RWPE2 (cell line): Measurements from ENCODE around the gene TYMP.

Experiments
- ATAC-seq: fragments of 200-7000 bp; cut with Tn5 transposase; 3 replicates; pipeline ENCODE4 v1.9.1; 2021; ENCODE audit warnings: low read depth
- DNase-seq: peaks from one replicate; pipeline ENCODE4 v3.0.0-alpha.2; 2020; ENCODE audit warnings: low spot score
- H3K27ac ChIP-seq: fragments of 450-650 bp; 2 replicates; pipeline ENCODE4 v1.5.1; 2017; ENCODE audit warnings: mild to moderate bottlenecking; ENCODE audit not compliant: poor library complexity, severe bottlenecking
- H3K27me3 ChIP-seq: fragments of 250-450 bp; sonication (Bioruptor Pico); 2 replicates; pipeline ENCODE4 v1.5.1; 2021; ENCODE audit warnings: mild to moderate bottlenecking, moderate library complexity; ENCODE audit not compliant: insufficient read depth, poor library complexity, severe bottlenecking
- H3K36me3 ChIP-seq: fragments of 250-450 bp; sonication (Bioruptor Pico); 2 replicates; pipeline ENCODE4 v1.5.1; 2020; ENCODE audit warnings: low read depth, mild to moderate bottlenecking, moderate library complexity
- H3K4me1 ChIP-seq: fragments of 250-450 bp; sonication (Bioruptor Pico); 2 replicates; pipeline ENCODE4 v1.5.1; 2021; ENCODE audit warnings: mild to moderate bottlenecking, moderate library complexity; ENCODE audit not compliant: insufficient read depth, poor library complexity, severe bottlenecking
- H3K4me3 ChIP-seq: fragments of 250-450 bp; sonication (Bioruptor Pico); 2 replicates; pipeline ENCODE4 v1.5.1; 2021; ENCODE audit warnings: mild to moderate bottlenecking, moderate library complexity; ENCODE audit not compliant: severe bottlenecking
- H3K9me3 ChIP-seq: fragments of 250-450 bp; sonication (Bioruptor Pico); 2 replicates; pipeline ENCODE4 v1.5.1; 2021; ENCODE audit warnings: mild to moderate bottlenecking, moderate library complexity; ENCODE audit not compliant: severe bottlenecking
- TF ChIP-seq, protein P1 (sequence below): fragments of 450-650 bp; IDR thresholded peaks from one replicate; pipeline ENCODE4 v1.5.1; 2017; ENCODE audit warnings: mild to moderate bottlenecking, moderate library complexity; ENCODE audit not compliant: poor library complexity, severe bottlenecking

TYMP gene

DNA sequence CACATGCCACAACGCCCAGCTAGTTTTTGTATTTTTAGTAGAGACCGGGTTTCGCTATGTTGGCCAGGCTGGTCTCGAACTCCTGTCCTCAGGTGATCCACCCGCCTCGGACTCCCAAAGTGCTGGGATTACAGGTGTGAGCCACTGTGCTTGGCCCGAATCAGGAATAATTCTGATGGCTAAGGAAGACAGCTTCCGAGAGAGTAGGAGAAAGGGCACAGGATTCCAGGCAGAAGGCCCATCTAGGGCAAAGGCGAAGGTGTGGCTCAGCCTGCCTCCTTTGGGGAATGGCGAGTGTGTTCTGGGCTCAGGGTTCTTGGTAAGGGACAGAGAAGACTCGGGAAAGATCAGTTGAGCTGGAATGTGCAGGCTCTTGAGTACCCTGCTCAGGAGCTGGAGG lies 34.5 kb upstream of the TYMP start:
- no peaks in the 10 kb centered on the region; the same call in 1 of the 2 replicates for H3K36me3 ChIP-seq
- DNase-seq: no peak
- no peak overlapping the region for H3K27ac ChIP-seq
- no peak for ATAC-seq
- TF ChIP-seq, protein P1, sequence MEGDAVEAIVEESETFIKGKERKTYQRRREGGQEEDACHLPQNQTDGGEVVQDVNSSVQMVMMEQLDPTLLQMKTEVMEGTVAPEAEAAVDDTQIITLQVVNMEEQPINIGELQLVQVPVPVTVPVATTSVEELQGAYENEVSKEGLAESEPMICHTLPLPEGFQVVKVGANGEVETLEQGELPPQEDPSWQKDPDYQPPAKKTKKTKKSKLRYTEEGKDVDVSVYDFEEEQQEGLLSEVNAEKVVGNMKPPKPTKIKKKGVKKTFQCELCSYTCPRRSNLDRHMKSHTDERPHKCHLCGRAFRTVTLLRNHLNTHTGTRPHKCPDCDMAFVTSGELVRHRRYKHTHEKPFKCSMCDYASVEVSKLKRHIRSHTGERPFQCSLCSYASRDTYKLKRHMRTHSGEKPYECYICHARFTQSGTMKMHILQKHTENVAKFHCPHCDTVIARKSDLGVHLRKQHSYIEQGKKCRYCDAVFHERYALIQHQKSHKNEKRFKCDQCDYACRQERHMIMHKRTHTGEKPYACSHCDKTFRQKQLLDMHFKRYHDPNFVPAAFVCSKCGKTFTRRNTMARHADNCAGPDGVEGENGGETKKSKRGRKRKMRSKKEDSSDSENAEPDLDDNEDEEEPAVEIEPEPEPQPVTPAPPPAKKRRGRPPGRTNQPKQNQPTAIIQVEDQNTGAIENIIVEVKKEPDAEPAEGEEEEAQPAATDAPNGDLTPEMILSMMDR: no peak
- no peaks in the 10 kb centered on the region for H3K27me3 ChIP-seq
- no peaks in the 10 kb centered on the region for H3K9me3 ChIP-seq
- no peaks in the 10 kb centered on the region for H3K4me1 ChIP-seq
- H3K4me3 ChIP-seq: no peak overlapping the region

DNA sequence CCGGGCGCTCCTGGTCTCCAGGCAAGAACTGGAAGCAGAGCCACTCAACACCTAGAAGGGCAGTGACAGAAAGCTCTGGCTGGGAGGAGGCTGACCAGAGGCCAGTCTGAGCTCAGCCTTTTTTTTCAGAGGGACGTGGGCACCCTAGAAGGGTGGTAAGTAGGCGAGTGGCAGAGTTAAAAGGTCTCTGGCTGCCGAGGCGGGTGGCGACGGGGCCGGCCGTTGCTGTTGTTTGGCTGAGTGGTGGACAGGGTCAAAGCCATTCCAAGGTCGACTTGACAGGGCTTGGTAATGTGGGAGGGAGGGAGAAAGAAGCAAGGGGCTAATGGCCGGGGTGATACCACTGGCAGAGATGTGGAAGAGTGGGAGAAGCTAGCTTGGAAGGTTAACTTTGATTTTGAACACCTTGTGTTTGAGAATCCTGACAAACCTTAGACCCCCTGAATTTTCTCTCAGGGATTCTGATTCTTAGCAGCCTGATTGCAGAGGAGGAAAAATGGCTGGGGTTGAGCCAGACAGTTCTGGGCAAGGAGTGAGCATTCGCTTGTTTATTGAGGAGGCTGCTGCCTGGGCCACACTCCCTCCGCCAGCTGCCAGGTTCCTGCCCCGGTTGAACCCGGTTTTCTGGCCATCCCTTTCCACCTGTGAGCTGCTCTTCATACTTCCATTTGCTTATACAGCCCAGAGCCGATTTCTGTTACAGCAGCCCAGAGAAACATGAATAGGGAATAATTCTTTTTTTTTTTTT lies 33.8 kb upstream of the TYMP start:
- ATAC-seq: peak; percentile 15; the same call in 2 of the 3 replicates
- Histone ChIP-seq H3K27me3 (no peaks in the 10 kb centered on the region), H3K4me3 (peak overlapping the region; percentile 39), H3K9me3 (no peaks in the 10 kb centered on the region), H3K4me1 (no peaks in the 10 kb centered on the region), H3K36me3 (no peaks in the 10 kb centered on the region), H3K27ac (no peak overlapping the region)
- no peak for DNase-seq
- TF ChIP-seq, protein P1: no peak

GRCh38 chr22:50562523-50563412 lies 33.0 kb upstream of the TYMP start, which contains the start of gene SYCE3:
SYCE3 (minus strand) TSS chr22:50562919; CDS start chr22:50556405, 6,514 bp downstream.
- H3K27ac ChIP-seq: no peak within 1 kb of the TSS
- H3K4me1 ChIP-seq: no peaks in the 10 kb centered on the region
- H3K27me3 ChIP-seq: no peaks in the 10 kb centered on the region
- no peaks in the 10 kb centered on the region for H3K9me3 ChIP-seq
- ATAC-seq (peak; percentile 94), DNase-seq (peak; percentile 98)
- H3K4me3 ChIP-seq: peak within 1 kb of the TSS; percentile 39
- H3K36me3 ChIP-seq: no peaks in the 10 kb centered on the region
- TF ChIP-seq, protein P1: peak; percentile 86

DNA sequence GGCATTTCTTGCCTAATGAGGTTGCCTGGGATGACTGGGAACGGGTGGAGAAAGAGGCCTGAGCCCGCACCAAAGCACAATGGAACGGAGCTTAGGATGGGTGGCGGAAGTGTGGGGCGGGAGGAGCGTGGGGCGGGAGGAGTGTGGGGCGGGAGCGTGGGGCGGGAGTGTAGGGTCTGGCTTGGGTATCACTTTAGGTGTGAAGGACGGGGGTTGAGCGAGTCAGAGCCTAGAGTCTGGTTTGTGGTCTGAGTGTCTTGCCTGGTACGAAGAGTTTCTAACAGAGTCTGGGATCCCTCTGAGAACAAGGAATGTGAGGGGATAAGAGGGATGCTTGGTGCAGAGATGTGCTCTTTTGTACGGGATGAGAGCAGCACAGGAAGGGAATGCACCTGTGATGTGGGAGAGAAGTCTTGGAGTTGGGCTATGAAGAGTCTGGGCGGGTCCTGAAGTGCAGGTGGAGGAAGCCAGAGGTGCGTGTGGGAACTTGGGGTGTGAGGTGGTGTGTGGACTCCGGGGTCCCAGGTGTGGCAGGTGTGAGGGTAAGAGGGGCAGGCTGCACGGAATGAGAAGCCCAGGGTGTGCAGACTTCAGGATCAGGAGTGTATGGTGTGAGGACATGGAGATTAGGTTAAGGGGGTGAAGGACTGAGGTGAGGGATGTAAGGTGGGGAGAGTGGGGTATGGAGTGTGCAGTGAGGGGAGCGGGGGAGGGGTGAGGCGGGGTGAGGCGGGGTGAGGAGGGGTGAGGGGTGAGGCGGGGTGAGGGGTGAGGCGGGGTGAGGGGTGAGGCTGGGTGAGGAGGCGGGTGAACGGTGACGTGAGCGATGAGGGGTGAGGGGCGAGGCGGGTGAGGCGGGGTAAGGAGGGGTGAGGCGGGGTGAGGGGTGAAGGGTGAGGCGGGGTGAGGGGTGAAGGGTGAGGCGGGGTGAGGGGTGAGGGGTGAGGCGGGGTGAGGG lies 31.9 kb upstream of the TYMP start:
- Histone ChIP-seq H3K4me3 (no peak overlapping the region), H3K27me3 (no peaks in the 10 kb centered on the region), H3K4me1 (no peaks in the 10 kb centered on the region), H3K36me3 (no peaks in the 10 kb centered on the region), H3K27ac (no peak overlapping the region), H3K9me3 (no peaks in the 10 kb centered on the region)
- DNase-seq (no peak), ATAC-seq (no peak)
- TF ChIP-seq, protein P1: no peak
